ENCODE data around the gene PCSK1N.
"Not testable (repeated sequence)": the region's sequence is repeated elsewhere in the genome, so short reads cannot be mapped to it uniquely, and the experiment has no call there.

Gene PCSK1N

GRCh38 chrX:48835524-48836329 lies at the start of gene PCSK1N:
Gene PCSK1N, minus strand, starts transcription at chrX:48835610. Its CDS starts 78 bp downstream, at chrX:48835532.
- no peak within 1 kb of the TSS for H3K9ac ChIP-seq (ENCODE audit: low read length)
- H3K9me3 ChIP-seq (ENCODE audit: control insufficient read depth, insufficient read depth, low read depth, low read length) = peaks cover 11% of the 10 kb centered on the region; the same call in 1 of the 2 replicates
- no peak within 1 kb of the TSS for H3K27ac ChIP-seq (ENCODE audit: low read depth, low read length)
- peaks cover 63% of the 10 kb centered on the region for H3K27me3 ChIP-seq (ENCODE audit: control insufficient read depth, insufficient read depth, low read length)
- no peaks in the 10 kb centered on the region for H3K36me3 ChIP-seq (ENCODE audit: control insufficient read depth, insufficient read depth, low read length)
- peak within 1 kb of the TSS; percentile 61 for H3K4me3 ChIP-seq (ENCODE audit: low read depth, low read length)
- peaks cover 9% of the 10 kb centered on the region; the same call in 1 of the 2 replicates for H3K4me1 ChIP-seq (ENCODE audit: control insufficient read depth, insufficient read depth, low read length)

- Histone ChIP-seq H3K27ac (ENCODE audit: low read depth, low read length) (no peak overlapping the region), H3K9me3 (ENCODE audit: control insufficient read depth, insufficient read depth, low read depth, low read length) (no peaks in the 10 kb centered on the region; the same call in 1 of the 2 replicates), H3K9ac (ENCODE audit: low read length) (no peak overlapping the region), H3K4me3 (ENCODE audit: low read depth, low read length) (no peak overlapping the region), H3K27me3 (ENCODE audit: control insufficient read depth, insufficient read depth, low read length) (no peaks in the 10 kb centered on the region), H3K4me1 (ENCODE audit: control insufficient read depth, insufficient read depth, low read length) (no peaks in the 10 kb centered on the region), H3K36me3 (ENCODE audit: control insufficient read depth, insufficient read depth, low read length) (no peaks in the 10 kb centered on the region)
These were observed 48.3 kb upstream of the PCSK1N start for GRCh38 chrX:48883729-48884128.

- H3K27me3 ChIP-seq (ENCODE audit: control insufficient read depth, insufficient read depth, low read length); H3K27ac ChIP-seq (ENCODE audit: low read depth, low read length); H3K4me3 ChIP-seq (ENCODE audit: low read depth, low read length); H3K4me1 ChIP-seq (ENCODE audit: control insufficient read depth, insufficient read depth, low read length); H3K36me3 ChIP-seq (ENCODE audit: control insufficient read depth, insufficient read depth, low read length); H3K9me3 ChIP-seq (ENCODE audit: control insufficient read depth, insufficient read depth, low read depth, low read length); H3K9ac ChIP-seq (ENCODE audit: low read length): not testable (repeated sequence)
These were observed 41.5 kb upstream of the PCSK1N start for GRCh38 chrX:48876944-48877343.

- H3K4me3 ChIP-seq (ENCODE audit: low read depth, low read length); H3K4me1 ChIP-seq (ENCODE audit: control insufficient read depth, insufficient read depth, low read length); H3K27ac ChIP-seq (ENCODE audit: low read depth, low read length); H3K9ac ChIP-seq (ENCODE audit: low read length); H3K36me3 ChIP-seq (ENCODE audit: control insufficient read depth, insufficient read depth, low read length); H3K27me3 ChIP-seq (ENCODE audit: control insufficient read depth, insufficient read depth, low read length); H3K9me3 ChIP-seq (ENCODE audit: control insufficient read depth, insufficient read depth, low read depth, low read length): not testable (repeated sequence)
These were observed 36.6 kb upstream of the PCSK1N start for GRCh38 chrX:48872017-48872416.

DNA sequence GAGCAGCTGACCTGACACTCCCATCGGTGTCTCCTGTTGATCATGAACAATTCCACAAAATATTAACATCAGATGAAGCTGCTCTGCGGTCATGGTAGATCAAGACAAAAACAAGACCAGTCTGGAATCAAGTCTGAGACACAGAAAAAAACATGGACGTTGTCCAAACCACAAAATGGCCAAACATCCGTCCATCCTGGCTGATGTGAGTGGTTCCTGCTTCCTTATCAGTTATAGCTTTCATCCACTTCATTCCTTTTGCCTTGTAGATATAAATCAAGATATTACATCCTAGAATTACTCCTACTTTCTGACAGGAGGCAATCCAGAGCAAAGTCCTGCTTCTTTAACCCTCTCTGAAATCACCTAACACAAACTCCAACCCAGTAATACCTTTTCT lies 28.8 kb upstream of the PCSK1N start:
- Histone ChIP-seq H3K36me3 (ENCODE audit: control insufficient read depth, insufficient read depth, low read length) (no peaks in the 10 kb centered on the region), H3K27me3 (ENCODE audit: control insufficient read depth, insufficient read depth, low read length) (no peaks in the 10 kb centered on the region), H3K4me3 (ENCODE audit: low read depth, low read length) (no peak overlapping the region), H3K9me3 (ENCODE audit: control insufficient read depth, insufficient read depth, low read depth, low read length) (peaks cover 11% of the 10 kb centered on the region; the same call in 1 of the 2 replicates), H3K4me1 (ENCODE audit: control insufficient read depth, insufficient read depth, low read length) (peaks cover 7% of the 10 kb centered on the region; the same call in 1 of the 2 replicates), H3K27ac (ENCODE audit: low read depth, low read length) (no peak overlapping the region), H3K9ac (ENCODE audit: low read length) (no peak overlapping the region)

- H3K9ac ChIP-seq (ENCODE audit: low read length) = no peak overlapping the region
- H3K36me3 ChIP-seq (ENCODE audit: control insufficient read depth, insufficient read depth, low read length) = no peaks in the 10 kb centered on the region
- no peaks in the 10 kb centered on the region for H3K27me3 ChIP-seq (ENCODE audit: control insufficient read depth, insufficient read depth, low read length)
- H3K4me1 ChIP-seq (ENCODE audit: control insufficient read depth, insufficient read depth, low read length) = no peaks in the 10 kb centered on the region
- H3K4me3 ChIP-seq (ENCODE audit: low read depth, low read length) = no peak overlapping the region
- H3K9me3 ChIP-seq (ENCODE audit: control insufficient read depth, insufficient read depth, low read depth, low read length) = peaks cover 26% of the 10 kb centered on the region
- H3K27ac ChIP-seq (ENCODE audit: low read depth, low read length) = no peak overlapping the region
These were observed 19.5 kb upstream of the PCSK1N start for GRCh38 chrX:48854898-48855297.

- not testable (repeated sequence) for H3K4me1 ChIP-seq (ENCODE audit: control insufficient read depth, insufficient read depth, low read length); H3K4me3 ChIP-seq (ENCODE audit: low read depth, low read length); H3K27ac ChIP-seq (ENCODE audit: low read depth, low read length); H3K27me3 ChIP-seq (ENCODE audit: control insufficient read depth, insufficient read depth, low read length); H3K36me3 ChIP-seq (ENCODE audit: control insufficient read depth, insufficient read depth, low read length); H3K9ac ChIP-seq (ENCODE audit: low read length)
- H3K9me3 ChIP-seq (ENCODE audit: control insufficient read depth, insufficient read depth, low read depth, low read length) = peaks cover 26% of the 10 kb centered on the region
These were observed 18.9 kb upstream of the PCSK1N start for GRCh38 chrX:48854121-48854804.

DNA sequence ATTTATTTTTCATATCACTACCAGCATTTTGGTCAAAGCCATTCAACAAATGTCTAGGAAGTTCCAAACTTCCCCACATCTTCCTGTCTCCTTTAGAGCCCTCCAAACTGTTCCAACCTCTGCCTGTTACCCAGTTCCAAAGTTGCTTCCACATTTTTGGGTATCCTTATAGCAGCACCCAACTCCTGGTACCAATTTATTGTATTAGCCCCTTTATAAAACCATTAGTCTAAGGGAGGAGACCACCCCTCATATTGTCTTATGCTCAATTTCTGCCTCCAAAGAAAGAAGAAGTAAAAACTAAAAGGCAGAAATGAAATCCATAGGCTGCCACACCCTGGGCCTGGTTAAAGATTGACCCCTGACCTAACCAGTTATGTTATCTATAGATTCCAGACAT lies 18.1 kb upstream of the PCSK1N start:
- H3K27me3 ChIP-seq (ENCODE audit: control insufficient read depth, insufficient read depth, low read length); H3K36me3 ChIP-seq (ENCODE audit: control insufficient read depth, insufficient read depth, low read length); H3K4me3 ChIP-seq (ENCODE audit: low read depth, low read length); H3K9ac ChIP-seq (ENCODE audit: low read length); H3K4me1 ChIP-seq (ENCODE audit: control insufficient read depth, insufficient read depth, low read length); H3K27ac ChIP-seq (ENCODE audit: low read depth, low read length): not testable (repeated sequence)
- H3K9me3 ChIP-seq (ENCODE audit: control insufficient read depth, insufficient read depth, low read depth, low read length) = peaks cover 26% of the 10 kb centered on the region

GRCh38 chrX:48852857-48853256 lies 17.4 kb upstream of the PCSK1N start:
- Histone ChIP-seq H3K9me3 (ENCODE audit: control insufficient read depth, insufficient read depth, low read depth, low read length) (peaks cover 26% of the 10 kb centered on the region), H3K4me3 (ENCODE audit: low read depth, low read length) (no peak overlapping the region), H3K36me3 (ENCODE audit: control insufficient read depth, insufficient read depth, low read length) (no peaks in the 10 kb centered on the region), H3K9ac (ENCODE audit: low read length) (no peak overlapping the region), H3K4me1 (ENCODE audit: control insufficient read depth, insufficient read depth, low read length) (no peaks in the 10 kb centered on the region), H3K27ac (ENCODE audit: low read depth, low read length) (no peak overlapping the region), H3K27me3 (ENCODE audit: control insufficient read depth, insufficient read depth, low read length) (no peaks in the 10 kb centered on the region)

DNA sequence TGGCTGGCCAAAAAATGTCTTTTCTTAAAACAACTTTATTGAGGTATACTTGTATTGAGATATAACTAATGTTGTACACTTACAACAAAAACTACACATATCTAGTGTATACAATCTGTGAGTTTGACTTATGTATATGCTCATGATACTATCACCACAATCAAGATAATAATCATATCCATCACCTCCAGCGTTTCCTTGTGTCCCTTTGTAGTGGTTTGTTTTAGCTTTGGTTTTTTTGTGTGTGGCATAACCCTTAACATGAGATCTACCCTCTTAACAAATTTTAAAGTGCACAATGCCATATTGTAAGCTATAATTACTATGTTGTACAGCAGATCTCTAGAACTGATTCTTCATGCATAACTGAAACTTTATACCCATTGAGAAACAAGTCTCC lies 13.4 kb upstream of the PCSK1N start:
- no peak overlapping the region for H3K9ac ChIP-seq (ENCODE audit: low read length)

GRCh38 chrX:48839686-48840085 lies 4.3 kb upstream of the PCSK1N start:
- Histone ChIP-seq H3K27me3 (ENCODE audit: control insufficient read depth, insufficient read depth, low read length) (peaks cover 23% of the 10 kb centered on the region), H3K9me3 (ENCODE audit: control insufficient read depth, insufficient read depth, low read depth, low read length) (peaks cover 3% of the 10 kb centered on the region; the same call in 1 of the 2 replicates), H3K27ac (ENCODE audit: low read depth, low read length) (no peak overlapping the region), H3K36me3 (ENCODE audit: control insufficient read depth, insufficient read depth, low read length) (no peaks in the 10 kb centered on the region), H3K4me3 (ENCODE audit: low read depth, low read length) (no peak overlapping the region), H3K9ac (ENCODE audit: low read length) (no peak overlapping the region), H3K4me1 (ENCODE audit: control insufficient read depth, insufficient read depth, low read length) (peaks cover 3% of the 10 kb centered on the region; the same call in 1 of the 2 replicates)

More for the DNA sequence above, 13.4 kb upstream of the PCSK1N start:
- Histone ChIP-seq H3K4me1 (ENCODE audit: control insufficient read depth, insufficient read depth, low read length) (no peaks in the 10 kb centered on the region), H3K4me3 (ENCODE audit: low read depth, low read length) (no peak overlapping the region), H3K27ac (ENCODE audit: low read depth, low read length) (no peak overlapping the region), H3K9me3 (ENCODE audit: control insufficient read depth, insufficient read depth, low read depth, low read length) (peaks cover 29% of the 10 kb centered on the region), H3K27me3 (ENCODE audit: control insufficient read depth, insufficient read depth, low read length) (no peaks in the 10 kb centered on the region), H3K36me3 (ENCODE audit: control insufficient read depth, insufficient read depth, low read length) (no peaks in the 10 kb centered on the region)
